Measurements from ENCODE around the gene DEPDC7. TPM values are rescaled to one million over a fixed set of nuclear protein-coding genes. Genes with fewer than 3 reads are reported as not detected.
"Not testable (repeated sequence)": the region's sequence is repeated elsewhere in the genome, so short reads cannot be mapped to it uniquely, and the experiment has no call there.

DEPDC7 gene
- total RNA-seq, 1 experiment from 2014 or later = 4.4 TPM

GRCh38 chr11:33049565-33050408 lies 34.1 kb downstream of the DEPDC7 start:
- peak; percentile 22; the same call in 2 of the 3 replicates for TF ChIP-seq CTCF (conservative IDR thresholded peaks at IDR 0.05)
- no CpG with 5 or more reads among the region's 3 CpGs for WGBS (ENCODE audit: extremely low coverage, insufficient read length, low lambda C conversion rate)
- DNase-seq = peak; percentile 65
- H2BK5ac ChIP-seq (ENCODE audit: insufficient read length, low read length); H3K23me2 ChIP-seq (ENCODE audit: insufficient read length, low read depth, low read length, poor library complexity, severe bottlenecking); H3K4me2 ChIP-seq (ENCODE audit: insufficient read depth, insufficient read length, low read length); H2AK5ac ChIP-seq (ENCODE audit: insufficient read length, low read length); H3K18ac ChIP-seq (ENCODE audit: insufficient read length, low read depth, low read length); H4K8ac ChIP-seq (replicated peaks; ENCODE audit: insufficient read length, low read depth, low read length); H3K79me2 ChIP-seq (ENCODE audit: insufficient read depth, low read length); H2BK120ac ChIP-seq (ENCODE audit: low read depth, low read length, poor library complexity, severe bottlenecking); H2BK20ac ChIP-seq (ENCODE audit: low read depth, low read length, poor library complexity, severe bottlenecking); H3K27me3 ChIP-seq (ENCODE audit: insufficient read depth, low read length); H4K5ac ChIP-seq (ENCODE audit: insufficient read length, low read depth, low read length); H4K91ac ChIP-seq (ENCODE audit: insufficient read length, low read depth, low read length); H2AFZ ChIP-seq (ENCODE audit: low read length); H3T11ph ChIP-seq (ENCODE audit: low read length); H3K9me3 ChIP-seq (ENCODE audit: control insufficient read depth, low read depth, low read length); H3K79me1 ChIP-seq (ENCODE audit: insufficient read depth, low read depth, low read length, poor library complexity, severe bottlenecking); H3K14ac ChIP-seq (ENCODE audit: insufficient read depth, low read length); H3K4me1 ChIP-seq (ENCODE audit: insufficient read depth, low read length); H2BK15ac ChIP-seq (ENCODE audit: low read depth, low read length); H3K9ac ChIP-seq (ENCODE audit: extremely low read depth, insufficient read length, low read length); H3K56ac ChIP-seq (ENCODE audit: insufficient read length, low read depth, low read length); H3K4ac ChIP-seq (ENCODE audit: low read depth, low read length); H3K4me3 Mint-ChIP-seq; H3K27me3 Mint-ChIP-seq (ENCODE audit: low read depth); H3K27ac ChIP-seq (ENCODE audit: insufficient read length, low read depth, low read length); H4K20me1 ChIP-seq (ENCODE audit: control insufficient read depth, insufficient read depth, insufficient read length); H3K23ac ChIP-seq (ENCODE audit: insufficient read length, low read depth, low read length); H2BK12ac ChIP-seq (ENCODE audit: insufficient read length, low read depth, low read length); H3K9me3 Mint-ChIP-seq: not testable (repeated sequence)
- H3K27ac Mint-ChIP-seq = peak overlapping the region in 1 of 3 experiments; percentile 88; a peak in 3 of 7 replicates
- H3K36me3 Mint-ChIP-seq (ENCODE audit: insufficient read depth in 1 of 3, low read depth in 3 of 3) = peaks cover 34 to 39% (median 37%) of the 10 kb centered on the region in 3 experiments
- peaks cover 14 to 18% of the 10 kb centered on the region in 2 experiments for H3K4me1 Mint-ChIP-seq

Measured in H9 (cell line).